PC-3 (cell line): ENCODE data around the gene SYNPO2L.
"Not testable (repeated sequence)": the region's sequence is repeated elsewhere in the genome, so short reads cannot be mapped to it uniquely, and the experiment has no call there.

Experiments
- EZH2 ChIP-seq: fragments of 300-600 bp; sonication (generic); IDR thresholded peaks from one replicate; pipeline ENCODE4 v1.6.1; 2017; ENCODE audit warnings: antibody characterized with exemption, mild to moderate bottlenecking, low read length; ENCODE audit not compliant: unreplicated experiment
- TF ChIP-seq, protein P1 (sequence below): fragments of 300-600 bp; sonication (generic); conservative IDR thresholded peaks from 2 replicates; pipeline ENCODE4 v1.5.1; 2017; ENCODE audit warnings: antibody characterized with exemption, low read depth, mild to moderate bottlenecking, low read length

DNA sequence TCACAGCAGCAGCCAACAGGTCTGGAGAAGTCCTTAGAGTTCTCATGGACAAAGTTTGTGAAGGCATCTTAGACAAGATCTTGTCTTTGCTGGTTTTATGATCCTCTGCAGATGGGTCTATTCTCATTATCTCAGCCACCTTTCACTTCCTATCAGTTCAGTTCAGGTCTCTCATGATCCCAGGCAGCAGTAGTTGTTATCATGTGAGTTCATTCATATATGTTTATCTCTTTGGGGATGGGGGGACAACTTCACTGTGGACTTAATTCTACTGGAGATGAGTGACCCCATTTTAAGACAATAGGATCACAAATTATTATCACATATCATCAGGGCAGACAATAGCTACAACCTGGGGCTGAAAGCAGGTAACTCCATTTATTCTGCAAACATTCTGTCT is 48.1 kb upstream of the SYNPO2L start:
- not testable (repeated sequence) for TF ChIP-seq EZH2
- TF ChIP-seq, protein P1, sequence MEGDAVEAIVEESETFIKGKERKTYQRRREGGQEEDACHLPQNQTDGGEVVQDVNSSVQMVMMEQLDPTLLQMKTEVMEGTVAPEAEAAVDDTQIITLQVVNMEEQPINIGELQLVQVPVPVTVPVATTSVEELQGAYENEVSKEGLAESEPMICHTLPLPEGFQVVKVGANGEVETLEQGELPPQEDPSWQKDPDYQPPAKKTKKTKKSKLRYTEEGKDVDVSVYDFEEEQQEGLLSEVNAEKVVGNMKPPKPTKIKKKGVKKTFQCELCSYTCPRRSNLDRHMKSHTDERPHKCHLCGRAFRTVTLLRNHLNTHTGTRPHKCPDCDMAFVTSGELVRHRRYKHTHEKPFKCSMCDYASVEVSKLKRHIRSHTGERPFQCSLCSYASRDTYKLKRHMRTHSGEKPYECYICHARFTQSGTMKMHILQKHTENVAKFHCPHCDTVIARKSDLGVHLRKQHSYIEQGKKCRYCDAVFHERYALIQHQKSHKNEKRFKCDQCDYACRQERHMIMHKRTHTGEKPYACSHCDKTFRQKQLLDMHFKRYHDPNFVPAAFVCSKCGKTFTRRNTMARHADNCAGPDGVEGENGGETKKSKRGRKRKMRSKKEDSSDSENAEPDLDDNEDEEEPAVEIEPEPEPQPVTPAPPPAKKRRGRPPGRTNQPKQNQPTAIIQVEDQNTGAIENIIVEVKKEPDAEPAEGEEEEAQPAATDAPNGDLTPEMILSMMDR = not testable (repeated sequence)
